Upper lobe of left lung (tissue), 4 donors: ENCODE results near the gene SDHD.

ENCODE experiments used
- CTCF ChIP-seq, 6 experiments: fragments of 450-650 bp in 4 of 6; fragments of 200-600 bp in 2 of 6; sonication (generic) in 2 of 6; IDR thresholded peaks; one replicate each; pipeline ENCODE4 v1.5.1; 2016 to 2019; ENCODE audit warnings: antibody characterized with exemption in 6 of 6
- EP300 ChIP-seq, 4 donors: sonication (generic); formaldehyde crosslinking; IDR thresholded peaks; one replicate each; pipeline ENCODE4 v1.5.1; 2017; ENCODE audit warnings: antibody characterized with exemption in 4 of 4, control low read depth in 2 of 4
- POLR2A ChIP-seq, 4 donors: fragments of 450-650 bp; IDR thresholded peaks; one replicate each; pipeline ENCODE4 v1.5.1; 2016 to 2017; ENCODE audit warnings: antibody characterized with exemption in 4 of 4, mild to moderate bottlenecking in 2 of 4
- POLR2AphosphoS5 ChIP-seq, 2 donors: sonication (generic); formaldehyde crosslinking; IDR thresholded peaks; one replicate each; pipeline ENCODE4 v1.5.1; 2017; ENCODE audit warnings: antibody characterized with exemption in 2 of 2

DNA sequence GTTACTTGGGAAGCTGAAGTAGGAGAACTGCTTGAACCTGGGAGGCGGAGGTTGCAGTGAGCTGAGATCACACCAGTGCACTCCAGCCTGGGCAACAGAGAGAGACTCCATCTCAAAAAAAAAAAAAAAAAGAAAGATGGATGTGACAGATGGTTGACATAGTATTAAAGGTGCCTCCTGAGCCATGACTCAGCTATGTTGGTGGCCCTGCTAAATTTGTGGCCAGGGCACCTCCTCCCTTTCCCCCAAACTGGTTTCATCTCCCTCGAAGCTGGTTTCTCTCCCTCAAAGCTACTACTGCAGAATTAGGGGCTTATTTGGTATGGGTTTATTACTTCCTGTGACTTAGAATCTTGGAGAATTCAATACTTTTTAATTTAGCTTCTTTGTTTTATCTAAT, 31.5 kb downstream of the SDHD start:
- no peak for TF ChIP-seq CTCF (IDR thresholded peaks at IDR 0.05)
- TF ChIP-seq POLR2A (IDR thresholded peaks at IDR 0.05), result no peak
- TF ChIP-seq POLR2AphosphoS5 (IDR thresholded peaks at IDR 0.05), result no peak
- no peak for TF ChIP-seq EP300 (IDR thresholded peaks at IDR 0.05)
